ENCODE results near the gene NBEAL1.

DNA sequence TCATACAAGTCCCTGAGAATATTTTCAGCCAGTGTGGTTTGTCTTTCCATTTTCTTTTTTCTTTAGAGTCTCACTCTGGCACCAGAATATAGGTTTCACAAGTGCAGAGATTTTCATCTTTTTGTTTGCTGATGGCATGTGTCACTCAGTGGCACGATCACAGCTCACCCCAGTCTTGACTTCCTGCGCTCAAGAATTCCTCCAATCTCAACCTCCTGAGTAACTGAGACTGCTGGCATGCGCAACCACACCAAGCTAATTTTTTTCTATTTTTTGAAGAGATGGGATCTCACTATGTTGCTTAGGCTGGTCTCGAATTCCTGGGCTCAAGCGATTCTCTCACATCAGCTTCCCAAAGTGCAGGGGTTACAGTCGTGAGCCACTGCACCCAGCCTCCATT, 23.9 kb downstream of the NBEAL1 start:
- TF ChIP-seq, protein P1, sequence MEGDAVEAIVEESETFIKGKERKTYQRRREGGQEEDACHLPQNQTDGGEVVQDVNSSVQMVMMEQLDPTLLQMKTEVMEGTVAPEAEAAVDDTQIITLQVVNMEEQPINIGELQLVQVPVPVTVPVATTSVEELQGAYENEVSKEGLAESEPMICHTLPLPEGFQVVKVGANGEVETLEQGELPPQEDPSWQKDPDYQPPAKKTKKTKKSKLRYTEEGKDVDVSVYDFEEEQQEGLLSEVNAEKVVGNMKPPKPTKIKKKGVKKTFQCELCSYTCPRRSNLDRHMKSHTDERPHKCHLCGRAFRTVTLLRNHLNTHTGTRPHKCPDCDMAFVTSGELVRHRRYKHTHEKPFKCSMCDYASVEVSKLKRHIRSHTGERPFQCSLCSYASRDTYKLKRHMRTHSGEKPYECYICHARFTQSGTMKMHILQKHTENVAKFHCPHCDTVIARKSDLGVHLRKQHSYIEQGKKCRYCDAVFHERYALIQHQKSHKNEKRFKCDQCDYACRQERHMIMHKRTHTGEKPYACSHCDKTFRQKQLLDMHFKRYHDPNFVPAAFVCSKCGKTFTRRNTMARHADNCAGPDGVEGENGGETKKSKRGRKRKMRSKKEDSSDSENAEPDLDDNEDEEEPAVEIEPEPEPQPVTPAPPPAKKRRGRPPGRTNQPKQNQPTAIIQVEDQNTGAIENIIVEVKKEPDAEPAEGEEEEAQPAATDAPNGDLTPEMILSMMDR (IDR thresholded peaks at IDR 0.05): no peak
- TF ChIP-seq POLR2A (IDR thresholded peaks at IDR 0.05): no peak
- no peak for TF ChIP-seq EP300 (IDR thresholded peaks at IDR 0.05)

Data from tibial nerve (tissue), 4 donors.